Epithelial cell of esophagus (primary cell): ENCODE results near the gene DDX24.

ENCODE experiments used
- DNase-seq: peaks from one replicate; pipeline ENCODE4 v3.0.0; 2010; ENCODE audit warnings: low read depth
- H3K4me3 ChIP-seq: 2 replicates; pipeline ENCODE4 v1.5.1; 2011; ENCODE audit warnings: mild to moderate bottlenecking, low read length, control low read depth
- CTCF ChIP-seq: IDR thresholded peaks from 2 replicates; pipeline ENCODE4 v1.5.1; 2011; ENCODE audit warnings: low read depth, mild to moderate bottlenecking, low read length, control low read depth, inconsistent platforms; ENCODE audit not compliant: insufficient read depth; ENCODE audit errors: missing control alignments

Gene DDX24

GRCh38 chr14:94120667-94121340 lies 39.8 kb upstream of the DDX24 start:
- peak; percentile 53 for DNase-seq
- H3K4me3 ChIP-seq, result no peak overlapping the region
- no peak for TF ChIP-seq CTCF

GRCh38 chr14:94119071-94119470 lies 38.1 kb upstream of the DDX24 start:
- no peak for TF ChIP-seq CTCF
- DNase-seq, result no peak
- H3K4me3 ChIP-seq, result no peak overlapping the region

GRCh38 chr14:94117856-94118255 lies 36.9 kb upstream of the DDX24 start:
- no peak for DNase-seq
- no peak overlapping the region for H3K4me3 ChIP-seq
- no peak for TF ChIP-seq CTCF

- TF ChIP-seq CTCF, result no peak
- no peak overlapping the region for H3K4me3 ChIP-seq
- DNase-seq, result no peak
Observed at GRCh38 chr14:94116701-94117100, 35.7 kb upstream of the DDX24 start.

- no peak overlapping the region for H3K4me3 ChIP-seq
- no peak for DNase-seq
- no peak for TF ChIP-seq CTCF
Observed at GRCh38 chr14:94115631-94116030, 34.6 kb upstream of the DDX24 start.

GRCh38 chr14:94115058-94115591 lies 34.1 kb upstream of the DDX24 start:
- no peak for TF ChIP-seq CTCF
- no peak overlapping the region for H3K4me3 ChIP-seq
- DNase-seq, result no peak

GRCh38 chr14:94114589-94115057 lies 33.6 kb upstream of the DDX24 start:
- DNase-seq, result no peak
- H3K4me3 ChIP-seq, result no peak overlapping the region
- TF ChIP-seq CTCF, result no peak
